NOMO-1 (cell line): ENCODE results near the gene C2.
A peak's percentile ranks its signal among the peaks of the same experiment; 100 is the strongest.

Experiments used
- DNase-seq, 2 experiments: peaks; one replicate each; lab custom pipeline; 2025; ENCODE audit not compliant: unreplicated experiment in 2 of 2; lab: John Stamatoyannopoulos, UW

Gene C2

DNA sequence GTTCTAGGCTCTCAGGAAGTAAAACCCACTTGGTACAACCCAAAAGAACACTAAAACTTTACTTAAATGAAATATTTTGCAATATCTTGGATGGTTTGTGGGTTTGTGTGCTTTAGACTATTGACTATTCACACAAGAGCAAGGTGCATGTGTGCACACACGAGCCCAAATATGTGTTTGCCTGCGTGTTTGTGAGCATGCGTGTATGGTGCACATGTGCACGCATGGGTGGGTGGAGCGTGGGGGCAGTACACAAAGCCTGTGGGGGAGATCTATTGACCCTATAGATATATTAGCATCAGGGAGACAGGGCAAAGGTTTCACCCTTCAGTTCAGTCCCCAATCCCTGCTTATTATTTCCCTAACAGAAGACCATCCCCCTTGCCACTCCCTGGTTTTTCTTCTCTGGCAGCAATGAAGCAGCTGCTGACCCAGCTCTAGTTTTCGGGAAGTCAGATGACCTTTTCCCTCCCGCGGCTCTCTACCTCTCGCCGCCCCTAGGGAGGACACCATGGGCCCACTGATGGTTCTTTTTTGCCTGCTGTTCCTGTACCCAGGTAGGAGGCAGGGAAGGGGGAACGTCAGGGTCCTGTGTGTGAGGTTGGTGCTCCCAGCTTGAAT is at the start of gene C2:
Gene C2 (plus strand): TSS at position 476 of the 621 bp plus-strand sequence. CDS start 36 bp downstream, at position 512.
- DNase-seq, result no peak

DNA sequence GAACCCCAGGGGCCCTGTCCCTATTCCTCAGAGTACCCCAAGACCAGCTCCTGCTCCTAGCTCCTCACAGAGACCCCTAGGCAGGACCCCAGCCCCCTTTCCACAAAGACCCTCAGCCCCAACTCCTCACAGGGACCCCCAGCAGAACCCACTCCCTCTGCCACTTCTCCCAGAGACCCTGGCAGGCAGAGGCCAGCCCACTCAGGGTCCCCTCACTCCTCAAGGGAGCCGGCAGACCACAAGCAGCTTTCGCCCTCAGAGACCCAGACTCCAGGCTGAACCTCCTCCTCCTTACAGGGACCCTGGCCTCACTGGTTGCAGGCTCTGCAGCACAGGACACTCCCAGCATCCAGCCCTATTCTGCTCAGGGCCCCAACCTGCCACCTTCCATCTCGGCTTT is 49.3 kb upstream of the C2 start:
- no peak for DNase-seq

DNA sequence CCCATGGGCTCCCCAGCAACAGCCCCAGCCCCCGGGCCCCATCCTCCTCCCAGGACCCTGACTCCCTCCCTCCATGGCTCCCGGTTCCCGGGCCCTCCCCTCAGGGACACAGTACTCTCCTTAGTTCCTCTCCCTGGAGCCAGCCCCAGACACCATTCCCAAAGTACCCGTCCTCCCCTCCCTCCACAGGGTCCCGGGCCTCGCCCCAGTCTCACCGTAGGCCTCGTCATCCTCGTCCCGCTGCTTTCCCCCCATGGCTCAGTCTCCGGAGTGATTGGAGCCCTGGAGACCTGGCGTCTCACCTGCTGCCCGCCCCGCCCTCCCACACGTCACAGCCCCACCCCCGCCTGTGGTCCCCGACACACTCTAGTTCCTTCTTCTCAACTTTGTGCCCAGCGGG is 48.8 kb upstream of the C2 start, which contains the start of gene SLC44A4:
Gene SLC44A4 (minus strand): TSS at position 272 of the 400 bp plus-strand sequence. CDS start 17 bp downstream, at position 255.
- no peak for DNase-seq

DNA sequence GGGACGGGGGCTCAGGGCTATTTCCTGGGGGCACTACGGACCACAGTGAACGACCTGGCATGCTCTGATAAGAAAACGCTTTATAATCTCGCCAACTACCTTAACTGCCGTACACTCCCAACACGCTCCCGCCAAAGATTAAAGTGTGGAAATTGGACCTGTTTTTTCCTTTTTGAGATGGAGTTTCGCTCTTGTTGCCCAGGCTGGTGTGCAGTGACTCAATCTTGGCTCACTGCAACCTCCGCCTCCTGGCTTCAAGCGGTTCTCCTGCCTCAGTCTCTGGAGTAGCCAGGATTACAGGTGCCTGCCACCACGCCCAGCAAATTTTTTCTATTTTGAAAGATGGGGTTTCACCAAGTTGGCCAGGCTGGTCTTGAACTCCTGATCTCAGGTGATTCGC is 48.4 kb upstream of the C2 start:
- no peak for DNase-seq

DNA sequence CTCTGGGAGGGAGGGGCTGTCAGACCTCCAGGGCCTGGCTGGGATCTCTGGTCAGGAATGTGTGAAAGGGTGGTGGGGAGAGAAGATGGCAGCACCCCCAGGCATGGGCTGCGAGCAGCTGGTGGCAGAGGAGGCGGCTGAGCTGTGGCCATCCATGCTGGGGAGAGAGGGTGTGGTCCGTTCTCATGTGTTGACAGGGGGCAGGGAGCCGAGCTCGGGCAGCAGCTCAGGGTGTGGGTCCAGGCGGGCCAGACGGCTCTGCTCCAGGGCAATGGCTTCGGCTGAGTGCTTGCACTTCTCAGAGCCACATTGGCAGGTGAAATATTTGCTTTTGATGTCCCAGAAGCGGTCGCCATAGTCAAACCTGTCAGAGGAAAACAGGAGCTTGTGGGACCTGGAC is 47.6 kb upstream of the C2 start:
- no peak for DNase-seq

DNA sequence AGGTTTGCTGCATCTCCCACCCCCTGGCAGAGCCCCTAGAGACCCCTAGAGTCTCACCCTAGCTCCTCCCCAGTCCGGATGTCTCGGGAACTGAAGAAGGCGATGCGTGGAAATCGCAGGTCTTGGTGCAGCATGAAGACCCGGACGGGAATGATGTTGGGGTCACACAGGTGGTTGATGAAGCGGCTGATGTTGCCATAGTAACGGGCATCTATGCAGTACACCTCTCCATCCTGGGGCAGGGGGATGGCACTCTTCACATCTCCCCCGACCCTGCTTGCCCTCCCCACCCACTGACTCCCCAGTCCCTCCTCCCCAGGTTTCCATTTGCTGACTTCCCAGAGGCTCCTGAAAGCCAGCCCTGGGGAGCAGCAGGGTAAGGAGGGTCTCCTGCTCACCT is 46.9 kb upstream of the C2 start:
- DNase-seq, result no peak

DNA sequence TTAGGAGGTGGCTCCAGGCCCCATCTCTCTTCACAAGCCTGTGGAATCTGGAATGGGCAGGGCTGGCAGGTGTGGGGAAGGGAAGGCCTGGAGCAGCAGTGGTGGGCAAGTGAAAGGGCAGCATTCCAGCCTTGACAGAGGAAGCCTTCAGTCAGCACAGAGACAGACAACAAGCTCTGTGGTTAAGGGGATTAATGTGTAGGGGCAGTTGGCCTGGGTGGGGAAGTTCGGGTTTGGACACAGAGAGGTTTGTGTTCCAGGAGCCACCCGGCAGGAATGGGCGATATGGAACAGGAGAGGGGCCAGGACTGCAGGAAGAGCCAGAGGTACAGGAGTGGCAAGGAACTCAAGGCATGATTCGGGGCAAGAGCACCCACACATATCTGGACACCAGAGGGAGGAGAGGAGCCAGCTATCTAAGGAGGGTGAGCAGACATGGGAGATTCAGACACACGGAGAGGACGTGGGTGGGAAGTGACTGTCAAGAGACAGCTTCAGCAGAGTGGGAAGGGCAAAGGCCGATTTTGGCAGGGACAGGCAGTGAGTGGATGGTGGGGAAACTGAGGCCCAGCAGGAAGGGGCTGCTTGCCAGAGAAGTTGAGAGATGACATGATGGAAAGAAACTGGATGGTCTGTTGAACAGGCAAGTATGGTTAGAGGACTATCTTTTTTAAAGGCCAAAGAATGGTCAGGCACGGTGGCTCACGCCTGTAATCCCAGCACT is 46.2 kb upstream of the C2 start:
- DNase-seq, result no peak

DNA sequence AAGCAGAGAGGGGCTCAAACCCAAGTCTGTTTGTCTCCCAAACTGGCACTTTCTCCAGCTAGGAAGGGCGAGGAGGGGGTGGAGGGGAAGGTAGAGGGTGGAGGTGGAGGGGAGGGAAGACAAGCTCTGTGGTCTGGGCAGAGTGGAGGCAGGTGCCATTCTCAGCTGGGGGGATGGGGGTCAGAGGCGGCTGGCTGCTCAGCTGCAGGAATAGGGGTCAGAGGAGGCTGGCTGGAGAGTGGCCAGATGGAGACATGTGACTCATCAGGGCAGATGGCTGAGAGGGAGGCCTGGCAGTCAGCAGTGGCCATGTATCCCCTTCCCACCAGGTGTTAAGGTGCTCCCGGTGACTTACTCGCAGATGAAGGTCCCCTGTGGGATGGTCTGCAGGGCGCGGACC is 45.2 kb upstream of the C2 start:
- DNase-seq, result no peak

DNA sequence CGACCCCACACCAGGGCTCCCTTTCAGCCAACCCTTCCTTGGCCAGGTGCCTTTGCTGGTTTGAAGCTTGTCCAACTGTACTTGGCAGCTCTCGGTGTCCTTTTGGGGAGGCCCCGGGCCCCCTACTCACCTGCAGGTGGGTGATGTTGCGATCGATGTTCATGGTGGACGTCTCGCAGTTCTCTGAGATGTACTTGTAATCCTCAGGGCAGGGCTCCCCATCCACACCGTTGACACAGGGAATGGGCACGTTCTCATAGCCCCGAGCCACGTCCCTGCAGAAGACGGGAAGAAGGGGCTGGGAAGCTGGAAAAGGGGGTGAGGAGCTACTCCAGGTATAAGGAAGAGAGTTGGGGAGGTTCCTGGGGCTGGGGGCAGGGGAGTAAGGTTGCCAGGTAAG is 43.8 kb upstream of the C2 start:
- no peak for DNase-seq

DNA sequence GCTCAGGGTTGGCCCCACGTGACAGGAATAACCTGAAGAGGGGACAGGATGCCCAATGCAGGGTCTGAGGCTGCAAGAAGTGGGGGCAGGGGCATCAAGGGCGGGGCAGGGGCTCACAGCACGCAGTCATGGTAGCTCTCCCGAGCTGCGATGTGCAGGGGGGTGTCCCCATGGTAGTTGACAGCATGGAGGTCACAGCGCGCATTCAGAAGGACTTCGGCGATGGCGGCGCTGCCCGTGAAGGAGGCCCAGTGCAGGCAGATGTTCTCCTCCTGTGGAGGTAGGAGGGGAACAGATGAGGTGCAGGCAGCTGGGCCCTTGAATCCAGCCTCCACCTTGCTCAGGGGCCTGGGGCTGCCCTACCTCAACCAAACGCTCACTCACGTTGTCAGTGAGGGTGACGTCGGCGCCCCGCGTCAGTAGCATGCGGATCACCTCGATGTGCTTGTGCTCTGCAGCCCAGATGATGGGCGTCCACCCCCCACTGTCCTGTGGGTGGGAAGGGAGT is 42.9 kb upstream of the C2 start:
- DNase-seq, result no peak

DNA sequence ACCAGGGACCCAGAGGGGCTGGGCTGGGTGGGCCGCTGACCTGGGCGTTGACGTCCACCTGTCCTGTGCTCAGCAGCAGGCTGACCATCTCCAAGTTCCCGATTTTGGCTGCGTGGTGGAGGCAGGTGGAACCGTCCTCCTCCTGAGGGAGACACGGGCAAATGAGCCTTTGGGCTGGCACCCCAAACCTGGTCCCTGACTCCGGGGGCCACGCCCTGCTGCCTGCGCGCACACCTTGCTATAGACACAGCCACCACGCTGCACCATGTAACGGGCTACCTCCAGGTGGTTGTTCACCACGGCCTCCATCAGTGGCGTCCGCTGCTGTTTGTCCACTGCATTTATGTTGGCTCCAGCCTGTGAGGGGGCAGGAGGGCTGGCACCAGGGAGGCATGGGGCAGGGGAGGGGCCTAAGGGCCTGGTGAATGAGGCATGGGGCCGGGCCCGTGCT is 41.0 kb upstream of the C2 start:
- DNase-seq, result no peak

DNA sequence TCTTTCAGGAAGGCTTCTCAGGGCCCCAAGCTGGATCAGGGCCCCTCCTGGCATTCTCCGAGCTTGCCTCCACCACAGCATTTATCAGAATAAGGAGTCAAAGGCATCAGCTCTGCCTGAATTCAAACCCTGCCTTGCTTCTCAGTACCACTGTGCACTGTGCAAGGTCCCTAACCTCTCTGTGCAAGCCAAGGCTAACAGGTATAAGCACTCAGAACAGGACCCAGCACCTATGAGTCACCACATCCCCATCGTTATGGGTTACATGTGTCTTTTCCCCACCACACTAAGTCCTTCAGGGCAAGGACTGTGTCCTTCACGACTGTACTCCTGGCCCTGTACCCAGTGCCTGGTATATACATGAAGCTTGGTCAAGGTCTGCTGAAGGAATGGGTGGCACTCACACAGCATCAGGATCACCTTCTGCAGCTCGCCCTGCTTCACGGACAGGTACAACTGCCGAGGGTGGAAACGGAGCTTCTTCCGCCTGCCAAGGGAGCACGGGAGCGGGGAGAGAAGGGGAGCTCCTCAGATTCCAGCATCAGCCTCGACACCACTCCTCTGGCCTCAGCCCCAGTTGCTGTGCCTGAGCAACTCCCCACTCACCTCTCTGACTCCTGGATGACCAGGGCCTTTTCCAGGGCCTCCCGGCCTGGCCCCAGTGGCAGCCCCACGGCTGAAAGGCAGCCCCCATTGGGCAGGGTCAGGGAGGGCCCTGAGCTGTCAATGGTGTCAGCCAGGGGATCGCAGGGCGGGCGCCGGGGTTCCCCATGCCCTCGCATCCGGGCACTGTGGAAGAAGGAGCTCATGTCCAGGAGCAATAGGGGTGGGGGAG is 40.1 kb upstream of the C2 start:
- no peak for DNase-seq

DNA sequence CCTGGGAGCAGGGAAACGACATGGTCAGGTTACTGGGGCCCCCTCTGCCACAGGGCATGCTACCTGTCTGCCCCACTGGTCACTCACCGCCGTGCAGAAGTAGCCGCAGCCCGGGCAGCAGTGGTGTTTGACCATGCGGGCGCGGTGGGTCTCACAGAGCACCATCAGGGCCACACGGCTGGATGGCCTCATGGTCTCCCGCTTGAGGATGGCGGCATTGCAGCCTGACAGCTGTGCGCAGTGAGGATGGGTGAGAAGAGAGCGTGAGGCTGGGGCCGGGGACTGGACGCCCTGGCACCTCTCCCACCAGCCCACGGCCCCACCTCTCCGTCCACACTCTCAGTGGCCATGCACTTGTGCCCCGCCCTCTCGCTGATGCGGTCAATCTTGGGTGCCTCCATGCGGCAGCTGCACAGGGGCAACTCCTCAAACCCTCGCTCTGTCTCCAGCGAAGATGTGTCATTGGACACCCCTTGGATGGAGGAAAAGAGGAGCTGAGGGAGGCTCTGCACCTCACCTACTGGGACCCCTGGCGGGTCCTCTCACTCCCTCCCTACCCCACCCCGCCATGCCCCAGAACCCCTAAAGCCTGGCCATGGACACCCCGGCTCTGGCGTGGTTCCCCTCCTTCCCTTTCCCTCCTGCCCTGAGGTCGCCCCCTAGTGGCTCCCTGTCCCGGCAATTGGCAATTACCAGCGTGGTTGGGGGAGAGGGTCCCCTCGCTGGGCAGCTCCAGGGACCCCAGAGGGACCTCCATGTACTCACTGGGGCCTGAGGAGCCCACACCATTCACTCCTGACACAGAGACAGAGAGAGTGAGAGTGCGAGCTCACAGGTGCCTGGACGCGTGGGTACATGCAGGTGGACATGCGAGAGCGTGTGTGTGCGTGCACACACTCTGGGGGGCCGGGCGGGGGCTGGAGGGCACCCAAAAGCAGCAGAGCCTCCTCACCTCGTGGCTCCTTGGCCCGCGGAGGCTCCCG is 39.0 kb upstream of the C2 start:
- no peak for DNase-seq

DNA sequence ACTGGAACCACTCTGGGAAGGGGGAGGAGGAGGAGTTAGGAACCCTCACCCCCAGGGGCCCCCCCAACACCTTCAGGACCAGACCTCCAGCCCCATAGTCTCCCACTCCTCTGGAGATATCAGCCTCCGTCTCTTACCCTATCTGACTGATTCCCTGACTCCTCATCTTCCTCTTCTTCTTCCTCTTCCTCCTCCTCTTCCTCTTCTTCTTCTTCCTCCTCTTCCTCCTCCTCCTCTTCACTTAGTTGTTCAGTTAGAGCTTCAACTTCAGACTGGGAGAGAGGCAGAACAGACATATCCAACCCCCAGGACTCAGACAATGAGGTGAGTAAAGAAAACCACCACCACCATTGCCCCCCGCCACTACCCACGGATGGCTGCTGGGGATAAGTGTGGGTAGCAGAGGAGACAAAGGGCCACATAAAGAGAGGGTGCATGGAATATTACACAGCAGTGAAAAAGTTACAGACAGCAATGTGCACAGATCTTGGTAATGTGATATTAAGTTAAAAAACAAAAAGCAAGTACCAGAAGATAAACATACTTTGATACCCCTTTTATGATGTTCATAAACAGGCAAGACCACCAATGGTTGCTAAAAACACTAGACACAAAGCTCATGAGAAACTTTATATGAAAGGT is 38.1 kb upstream of the C2 start:
- no peak for DNase-seq

DNA sequence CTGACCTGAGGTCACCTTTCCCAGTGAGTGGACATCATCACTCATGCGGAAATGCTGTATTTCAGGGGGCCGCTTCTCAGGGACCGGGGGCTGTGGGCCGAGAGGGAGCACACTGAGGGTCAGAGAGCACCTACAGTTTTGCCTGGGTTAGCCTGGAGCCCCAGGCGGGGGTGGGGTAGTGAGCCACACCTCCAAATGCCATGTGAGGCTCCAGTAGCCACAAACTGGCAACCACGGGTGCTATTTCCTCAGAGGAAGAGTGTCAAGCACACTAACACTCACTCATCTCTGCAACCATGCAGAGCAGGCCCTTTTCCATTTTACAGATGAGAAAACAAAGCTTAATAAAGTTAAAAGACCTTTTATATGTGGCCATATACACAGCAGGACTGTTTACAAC is 34.7 kb upstream of the C2 start:
- DNase-seq, result no peak

DNA sequence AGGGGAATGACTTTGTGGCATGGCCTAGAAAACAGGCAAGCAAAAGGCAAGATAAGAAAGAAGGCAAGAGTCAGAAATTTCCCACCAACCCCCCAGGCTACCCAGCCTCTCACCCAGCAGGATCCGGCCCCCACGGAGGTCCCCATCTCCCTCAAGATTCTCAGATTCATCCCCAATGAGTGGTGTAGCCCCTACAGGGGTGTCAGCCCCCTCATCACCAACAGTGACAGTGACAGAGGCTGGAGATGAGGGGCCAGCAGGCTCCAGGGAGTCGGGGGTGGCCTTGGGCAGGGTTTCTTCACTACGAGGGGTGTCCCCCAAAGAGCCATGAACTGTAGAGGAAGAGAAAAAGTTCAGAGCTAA is 31.0 kb upstream of the C2 start:
- no peak for DNase-seq

DNA sequence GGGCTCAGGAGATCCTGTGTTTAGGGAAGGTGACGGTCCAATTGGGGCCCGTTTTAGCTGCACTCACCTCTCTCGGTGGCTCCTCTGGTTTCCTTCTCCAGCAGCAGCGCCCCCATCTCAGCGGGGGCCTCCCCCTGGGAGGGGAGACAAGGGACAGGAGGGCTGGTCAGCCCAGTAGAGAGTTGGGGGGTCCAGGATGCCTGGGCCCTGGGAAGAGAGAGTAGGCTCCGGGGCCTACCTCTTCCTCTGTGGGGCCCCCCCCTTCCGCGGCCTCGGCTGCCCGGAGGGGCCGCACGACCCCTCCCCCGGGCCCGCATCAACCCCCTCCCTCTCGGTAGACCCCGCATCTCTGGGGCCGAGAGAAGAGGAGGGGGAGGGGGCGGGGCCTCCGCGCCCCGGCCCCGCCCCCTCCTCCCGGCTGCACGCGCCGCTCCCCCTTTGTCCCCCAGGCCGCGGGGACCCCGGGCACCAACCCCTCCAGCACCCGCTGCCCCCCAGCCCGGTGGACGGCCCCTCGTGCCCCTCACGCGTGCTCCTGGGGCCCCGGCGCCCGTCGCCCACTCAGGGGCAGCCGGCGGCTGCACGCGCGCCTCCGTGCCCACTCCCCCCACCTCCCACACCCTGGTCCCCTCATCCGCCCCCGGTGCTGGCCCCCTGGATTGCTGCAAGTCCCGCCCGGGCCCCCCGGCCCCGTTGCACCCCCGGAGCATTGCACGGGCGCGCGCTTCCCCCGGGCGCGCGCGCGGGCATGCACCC is 30.5 kb upstream of the C2 start:
- DNase-seq, result no peak

DNA sequence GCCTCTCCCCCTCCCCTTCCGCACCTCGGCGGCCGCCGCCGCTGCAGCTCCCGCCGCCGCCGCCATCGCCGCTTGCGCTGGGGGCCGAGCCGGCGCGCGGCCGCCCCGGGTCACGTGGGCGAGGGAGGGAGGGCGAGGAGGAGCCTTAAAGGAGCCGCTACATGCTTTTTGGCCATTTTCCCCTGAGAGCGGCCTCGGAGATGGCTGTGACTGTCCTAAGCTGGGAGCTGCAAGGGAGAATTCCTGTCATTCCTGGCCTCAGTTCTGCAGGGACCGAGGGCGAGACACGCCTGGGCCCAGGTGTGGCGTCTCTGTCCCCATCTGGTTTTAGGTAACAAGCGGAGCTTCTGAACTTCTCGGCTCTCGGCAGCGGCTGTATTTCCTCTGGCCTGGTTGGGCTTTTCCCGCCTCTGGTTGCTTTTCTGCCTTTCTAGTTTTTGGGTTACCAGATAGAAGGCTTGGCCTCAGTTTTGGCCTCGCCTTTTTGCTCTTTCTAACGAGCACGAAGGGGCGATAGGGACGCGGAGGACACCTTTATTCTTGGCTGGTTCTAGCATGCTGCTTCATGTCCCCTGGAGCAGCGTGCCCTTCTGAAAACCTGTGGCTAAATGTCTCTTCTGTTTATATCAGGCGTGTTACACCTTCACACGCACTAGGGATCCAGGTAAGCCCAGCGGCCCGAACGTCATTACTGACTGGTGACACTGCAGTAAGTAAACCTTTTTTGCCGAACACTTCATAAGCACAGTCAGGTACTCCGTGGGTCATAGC is 29.7 kb upstream of the C2 start, which contains the start of gene EHMT2:
Gene EHMT2 (minus strand): TSS at position 87 of the 771 bp plus-strand sequence. CDS start 21 bp downstream, at position 66.
- peak; percentile 82 to 92 for DNase-seq
